GM20431 (cell line): ENCODE data around the gene KRT20.
"Not testable (repeated sequence)": the region's sequence is repeated elsewhere in the genome, so short reads cannot be mapped to it uniquely, and the experiment has no call there.

ENCODE experiments used
- in situ Hi-C: fragments of 300-500 bp; cut with MseI, MboI; formaldehyde crosslinking; loops from one replicate; pipeline ENCODE4 v1.15.0; 2020; ENCODE audit warnings: low sequenced_read_pairs; ENCODE audit not compliant: unreplicated experiment

The KRT20 gene

GRCh38 chr17:40900809-40901356, 15.8 kb upstream of the KRT20 start:
- in situ Hi-C loops: no loop called here

- in situ Hi-C loops: no loop called here
Measured at GRCh38 chr17:40896916-40897455, 11.9 kb upstream of the KRT20 start.

- in situ Hi-C loops: no loop called here
Measured at GRCh38 chr17:40895106-40895730, 10.2 kb upstream of the KRT20 start.

GRCh38 chr17:40888196-40888720, 3.2 kb upstream of the KRT20 start:
- in situ Hi-C loops: no loop called here

GRCh38 chr17:40886090-40886489, 1.0 kb upstream of the KRT20 start:
- in situ Hi-C loops: no loop called here

- in situ Hi-C loops: no loop called here
Measured at GRCh38 chr17:40883626-40884334, 1.3 kb downstream of the KRT20 start.

- in situ Hi-C loops: no loop called here
Measured at GRCh38 chr17:40883031-40883430, 2.0 kb downstream of the KRT20 start.

- in situ Hi-C loops: no loop called here
Measured at GRCh38 chr17:40879026-40879425, 6.0 kb downstream of the KRT20 start.

GRCh38 chr17:40878044-40878443, 7.0 kb downstream of the KRT20 start:
- in situ Hi-C loops: no loop called here

- in situ Hi-C loops: no loop called here
Measured at GRCh38 chr17:40873801-40874200, 11.2 kb downstream of the KRT20 start.

- in situ Hi-C loops: no loop called here
Measured at GRCh38 chr17:40873255-40873654, 11.8 kb downstream of the KRT20 start.

GRCh38 chr17:40872416-40872815, 12.6 kb downstream of the KRT20 start:
- in situ Hi-C loops: no loop called here

GRCh38 chr17:40871316-40871715, 13.7 kb downstream of the KRT20 start:
- in situ Hi-C loops: no loop called here

GRCh38 chr17:40870136-40870535, 14.9 kb downstream of the KRT20 start:
- in situ Hi-C loops: no loop called here

GRCh38 chr17:40866838-40867237, 18.2 kb downstream of the KRT20 start, which contains the start of gene KRT12:
TSS of gene KRT12 (minus strand) at chr17:40867223. CDS start at chr17:40867186, 37 bp downstream.
- in situ Hi-C loops: no loop called here

GRCh38 chr17:40864661-40865390, 20.2 kb downstream of the KRT20 start:
- in situ Hi-C loops: no loop called here

- in situ Hi-C loops: no loop called here
Measured at GRCh38 chr17:40862985-40863733, 21.9 kb downstream of the KRT20 start.

- in situ Hi-C loops: no loop called here
Measured at GRCh38 chr17:40859536-40859935, 25.5 kb downstream of the KRT20 start.

- in situ Hi-C loops: not testable (repeated sequence)
Measured at GRCh38 chr17:40858667-40859066, 26.4 kb downstream of the KRT20 start.

GRCh38 chr17:40857535-40857934, 27.5 kb downstream of the KRT20 start:
- in situ Hi-C loops: no loop called here
